H9 (cell line): ENCODE measurements around the gene METTL1. TPM values are rescaled to one million over a fixed set of nuclear protein-coding genes. Genes with fewer than 3 reads are reported as not detected.

ENCODE experiments used
- DNase-seq: peaks from one replicate; pipeline ENCODE4 v3.0.0-alpha.2; 2017
- H2AFZ ChIP-seq: one replicate; pipeline ENCODE4 v1.6.1; 2013; ENCODE audit warnings: mild to moderate bottlenecking, low read length, control low read depth, moderate library complexity
- H2AK5ac ChIP-seq: 2 replicates; pipeline ENCODE4 v1.6.1; 2013; ENCODE audit warnings: low read length, control low read depth, mixed read lengths; ENCODE audit not compliant: insufficient read length
- H2BK120ac ChIP-seq: one replicate; pipeline ENCODE4 v1.6.1; 2013; ENCODE audit warnings: low read depth, mild to moderate bottlenecking, low read length, control low read depth, inconsistent platforms; ENCODE audit not compliant: poor library complexity, severe bottlenecking
- H2BK12ac ChIP-seq: 2 replicates; pipeline ENCODE4 v1.6.1; 2013; ENCODE audit warnings: low read length, control low read depth, mixed read lengths, low read depth; ENCODE audit not compliant: insufficient read length
- H2BK15ac ChIP-seq: 2 replicates; pipeline ENCODE4 v1.6.1; 2013; ENCODE audit warnings: low read depth, low read length, control low read depth
- H2BK20ac ChIP-seq: one replicate; pipeline ENCODE4 v1.6.1; 2013; ENCODE audit warnings: low read depth, mild to moderate bottlenecking, low read length, control low read depth, inconsistent platforms; ENCODE audit not compliant: poor library complexity, severe bottlenecking
- H2BK5ac ChIP-seq: 2 replicates; pipeline ENCODE4 v1.6.1; 2013; ENCODE audit warnings: low read length, control low read depth, mixed read lengths; ENCODE audit not compliant: insufficient read length
- H3K14ac ChIP-seq: 2 replicates; pipeline ENCODE4 v1.6.1; 2013; ENCODE audit warnings: low read length, control low read depth; ENCODE audit not compliant: insufficient read depth
- H3K18ac ChIP-seq: 2 replicates; pipeline ENCODE4 v1.6.1; 2013; ENCODE audit warnings: low read depth, mild to moderate bottlenecking, mixed read lengths, low read length, control low read depth; ENCODE audit not compliant: insufficient read length
- H3K23ac ChIP-seq: 2 replicates; pipeline ENCODE4 v1.6.1; 2013; ENCODE audit warnings: low read length, control low read depth, mixed read lengths, low read depth; ENCODE audit not compliant: insufficient read length
- H3K23me2 ChIP-seq: 2 replicates; pipeline ENCODE4 v1.6.1; 2013; ENCODE audit warnings: low read depth, mild to moderate bottlenecking, mixed read lengths, low read length, control low read depth; ENCODE audit not compliant: insufficient read length, poor library complexity, severe bottlenecking
- H3K27ac ChIP-seq: 2 replicates; pipeline ENCODE4 v1.5.1; 2013; ENCODE audit warnings: low read length, control low read depth, mixed read lengths, low read depth; ENCODE audit not compliant: insufficient read length
- H3K27me3 ChIP-seq: 2 replicates; pipeline ENCODE4 v1.6.1; 2013; ENCODE audit warnings: low read length, control low read depth, inconsistent platforms; ENCODE audit not compliant: insufficient read depth
- H3K4ac ChIP-seq: 2 replicates; pipeline ENCODE4 v1.6.1; 2013; ENCODE audit warnings: low read depth, mild to moderate bottlenecking, control low read depth, inconsistent platforms, low read length, moderate library complexity
- H3K4me1 ChIP-seq: 2 replicates; pipeline ENCODE4 v1.6.1; 2013; ENCODE audit warnings: low read length, control low read depth, inconsistent platforms; ENCODE audit not compliant: insufficient read depth
- H3K4me2 ChIP-seq: 2 replicates; pipeline ENCODE4 v1.6.1; 2013; ENCODE audit warnings: low read length, control low read depth, mixed read lengths; ENCODE audit not compliant: insufficient read length, insufficient read depth
- H3K56ac ChIP-seq: 2 replicates; pipeline ENCODE4 v1.6.1; 2013; ENCODE audit warnings: low read depth, mild to moderate bottlenecking, mixed read lengths, low read length, control low read depth; ENCODE audit not compliant: insufficient read length
- H3K79me1 ChIP-seq: 2 replicates; pipeline ENCODE4 v1.6.1; 2013; ENCODE audit warnings: low read depth, mild to moderate bottlenecking, moderate library complexity, low read length, control low read depth, inconsistent platforms; ENCODE audit not compliant: insufficient read depth, poor library complexity, severe bottlenecking
- H3K79me2 ChIP-seq: 2 replicates; pipeline ENCODE4 v1.6.1; 2013; ENCODE audit warnings: low read length, control low read depth, inconsistent platforms; ENCODE audit not compliant: insufficient read depth
- H3K9ac ChIP-seq: 2 replicates; pipeline ENCODE4 v1.6.1; 2013; ENCODE audit warnings: low read length, control low read depth, mixed read lengths; ENCODE audit not compliant: insufficient read length; ENCODE audit errors: extremely low read depth
- H3K9me3 ChIP-seq: one replicate; pipeline ENCODE4 v1.6.1; 2013; ENCODE audit warnings: low read depth, low read length, inconsistent platforms; ENCODE audit not compliant: control insufficient read depth
- H3T11ph ChIP-seq: one replicate; pipeline ENCODE4 v1.6.1; 2013; ENCODE audit warnings: mild to moderate bottlenecking, low read length, control low read depth, inconsistent platforms
- H4K20me1 ChIP-seq: one replicate; pipeline ENCODE4 v1.6.1; 2013; ENCODE audit not compliant: control insufficient read depth, insufficient read length, insufficient read depth
- H4K5ac ChIP-seq: 2 replicates; pipeline ENCODE4 v1.6.1; 2013; ENCODE audit warnings: low read depth, mild to moderate bottlenecking, mixed read lengths, low read length, control low read depth; ENCODE audit not compliant: insufficient read length
- H4K8ac ChIP-seq: replicated peaks from 2 replicates; pipeline ENCODE4 v1.6.1; 2013; ENCODE audit warnings: low read length, control low read depth, mixed read lengths, low read depth; ENCODE audit not compliant: insufficient read length
- H4K91ac ChIP-seq: 2 replicates; pipeline ENCODE4 v1.6.1; 2013; ENCODE audit warnings: low read depth, mild to moderate bottlenecking, moderate library complexity, mixed read lengths, low read length, control low read depth; ENCODE audit not compliant: insufficient read length
- H3K27ac Mint-ChIP-seq, 3 experiments: 2 replicates in 2 of 3; 3 replicates in 1 of 3; pipeline ENCODE4 v1.8.0; 2020 to 2021; ENCODE audit warnings: mixed read lengths in 3 of 3, mild to moderate bottlenecking in 1 of 3, moderate library complexity in 1 of 3
- H3K27me3 Mint-ChIP-seq: 2 replicates; pipeline ENCODE4 v1.8.0; 2021; ENCODE audit warnings: low read depth, mild to moderate bottlenecking, moderate library complexity, mixed read lengths
- H3K36me3 Mint-ChIP-seq, 3 experiments: 2 replicates in 2 of 3; 3 replicates in 1 of 3; pipeline ENCODE4 v1.8.0; 2020 to 2021; ENCODE audit warnings: low read depth in 3 of 3, mixed read lengths in 3 of 3; ENCODE audit not compliant: insufficient read depth in 1 of 3
- H3K4me1 Mint-ChIP-seq, 2 experiments: 2 replicates each; pipeline ENCODE4 v1.8.0; 2020; ENCODE audit warnings: mixed read lengths in 2 of 2
- H3K4me3 Mint-ChIP-seq, 2 experiments: 2 replicates in 1 of 2; 3 replicates in 1 of 2; pipeline ENCODE4 v1.8.0; 2020 to 2021; ENCODE audit warnings: mild to moderate bottlenecking in 2 of 2, mixed read lengths in 2 of 2, moderate library complexity in 1 of 2
- H3K9me3 Mint-ChIP-seq, 2 experiments: 2 replicates in 1 of 2; 3 replicates in 1 of 2; pipeline ENCODE4 v1.8.0; 2020; ENCODE audit warnings: mild to moderate bottlenecking in 2 of 2, mixed read lengths in 2 of 2, moderate library complexity in 1 of 2
- WGBS: extraction: QIAGEN DNeasy Blood & Tissue Kit; methylation state at CpG from one replicate; pipeline ENCODE4 v1.1.7; 2013; ENCODE audit warnings: missing lambda C conversion rate, low lambda C conversion rate, mixed read lengths; ENCODE audit not compliant: insufficient read length; ENCODE audit errors: extremely low coverage; 5-methylcytosine and 5-hydroxymethylcytosine counted together
- total RNA-seq: library from RNA; stranded (reverse); gene quantifications from 2 replicates; pipeline ENCODE4 v1.2.1, GENCODE V29; 2021
- TF ChIP-seq, protein P1 (sequence below): fragments of 200-600 bp; sonication (generic); conservative IDR thresholded peaks from 3 replicates; pipeline ENCODE4 v1.8.0; 2021; ENCODE audit warnings: antibody characterized with exemption, mild to moderate bottlenecking

METTL1 gene
- total RNA-seq, 1 experiment from 2014 or later, result 58.4 TPM

- no CpG with 5 or more reads among the region's 14 CpGs for WGBS
- H4K91ac ChIP-seq, result no peak overlapping the region
- H2AK5ac ChIP-seq, result no peak overlapping the region
- no peak overlapping the region for H3K9ac ChIP-seq
- H3K27me3 ChIP-seq, result peaks cover 35% of the 10 kb centered on the region
- H3K79me1 ChIP-seq, result no peaks in the 10 kb centered on the region
- no peak overlapping the region for H2BK12ac ChIP-seq
- H3K27me3 Mint-ChIP-seq, result peaks cover 59% of the 10 kb centered on the region
- peaks cover 23 to 24% of the 10 kb centered on the region in 2 experiments for H3K4me1 Mint-ChIP-seq
- no peak overlapping the region for H2BK5ac ChIP-seq
- H2BK120ac ChIP-seq, result no peak overlapping the region
- no peak overlapping the region for H3K4ac ChIP-seq
- no peak overlapping the region for H3K14ac ChIP-seq
- peak overlapping the region; percentile 47 to 48; a peak in 4 of 5 replicates for H3K4me3 Mint-ChIP-seq
- H3K56ac ChIP-seq, result no peak overlapping the region
- H2BK15ac ChIP-seq, result no peak overlapping the region
- no peak overlapping the region for H4K8ac ChIP-seq
- H3K27ac ChIP-seq, result no peak overlapping the region
- peaks cover under 1 to 17% (median 11%) of the 10 kb centered on the region in 3 experiments; a peak in 6 of 7 replicates for H3K36me3 Mint-ChIP-seq
- no peak overlapping the region for H4K5ac ChIP-seq
- peak; percentile 89 for DNase-seq
- peaks cover 2% of the 10 kb centered on the region; the same call in 1 of the 2 replicates for H3K4me1 ChIP-seq
- H3K18ac ChIP-seq, result no peak overlapping the region
- H3K4me2 ChIP-seq, result peak overlapping the region; percentile 4
- no peak overlapping the region for H2BK20ac ChIP-seq
- no peak overlapping the region for H3T11ph ChIP-seq
- TF ChIP-seq, protein P1, sequence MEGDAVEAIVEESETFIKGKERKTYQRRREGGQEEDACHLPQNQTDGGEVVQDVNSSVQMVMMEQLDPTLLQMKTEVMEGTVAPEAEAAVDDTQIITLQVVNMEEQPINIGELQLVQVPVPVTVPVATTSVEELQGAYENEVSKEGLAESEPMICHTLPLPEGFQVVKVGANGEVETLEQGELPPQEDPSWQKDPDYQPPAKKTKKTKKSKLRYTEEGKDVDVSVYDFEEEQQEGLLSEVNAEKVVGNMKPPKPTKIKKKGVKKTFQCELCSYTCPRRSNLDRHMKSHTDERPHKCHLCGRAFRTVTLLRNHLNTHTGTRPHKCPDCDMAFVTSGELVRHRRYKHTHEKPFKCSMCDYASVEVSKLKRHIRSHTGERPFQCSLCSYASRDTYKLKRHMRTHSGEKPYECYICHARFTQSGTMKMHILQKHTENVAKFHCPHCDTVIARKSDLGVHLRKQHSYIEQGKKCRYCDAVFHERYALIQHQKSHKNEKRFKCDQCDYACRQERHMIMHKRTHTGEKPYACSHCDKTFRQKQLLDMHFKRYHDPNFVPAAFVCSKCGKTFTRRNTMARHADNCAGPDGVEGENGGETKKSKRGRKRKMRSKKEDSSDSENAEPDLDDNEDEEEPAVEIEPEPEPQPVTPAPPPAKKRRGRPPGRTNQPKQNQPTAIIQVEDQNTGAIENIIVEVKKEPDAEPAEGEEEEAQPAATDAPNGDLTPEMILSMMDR, result peak; percentile 51; the same call in 2 of the 3 replicates
- H3K23me2 ChIP-seq, result peaks cover 13% of the 10 kb centered on the region
- H4K20me1 ChIP-seq, result no peaks in the 10 kb centered on the region
- H3K79me2 ChIP-seq, result no peaks in the 10 kb centered on the region
- no peaks in the 10 kb centered on the region for H3K9me3 ChIP-seq
- H3K23ac ChIP-seq, result no peak overlapping the region
- H3K9me3 Mint-ChIP-seq, result no peaks in the 10 kb centered on the region
- no peak overlapping the region for H2AFZ ChIP-seq
- no peak overlapping the region for H3K27ac Mint-ChIP-seq
Observed at GRCh38 chr12:57741844-57742738, 29.8 kb downstream of the METTL1 start.
